GM18508 (cell line): ENCODE data around the gene ACO1.

Experiments used
- ATAC-seq: cut with Tn5 transposase; IDR thresholded peaks from one replicate; pipeline ENCODE4 v1.9.1; 2021; ENCODE audit warnings: moderate number of reproducible peaks; ENCODE audit not compliant: insufficient read depth, unreplicated experiment

The ACO1 gene

DNA sequence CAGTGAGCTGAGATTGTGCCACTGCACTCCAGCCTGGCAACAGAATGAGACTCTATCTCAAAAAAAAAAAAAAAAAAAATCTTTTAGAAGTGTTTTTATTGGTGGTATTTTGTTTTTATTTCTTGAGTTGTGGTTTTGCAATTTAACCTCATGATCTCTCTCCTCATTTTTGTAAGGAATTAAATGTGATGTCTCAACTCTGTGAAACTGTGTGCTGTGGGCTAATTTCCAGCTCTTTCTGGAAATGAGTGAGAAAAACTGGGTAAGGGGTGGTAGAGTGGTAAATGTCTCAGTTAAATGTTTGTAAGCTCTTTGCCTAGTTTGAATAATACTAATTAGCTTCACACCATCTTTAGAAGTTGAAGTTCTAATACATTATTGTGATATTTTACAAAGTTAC, 29.0 kb downstream of the ACO1 start:
- no peak for ATAC-seq

DNA sequence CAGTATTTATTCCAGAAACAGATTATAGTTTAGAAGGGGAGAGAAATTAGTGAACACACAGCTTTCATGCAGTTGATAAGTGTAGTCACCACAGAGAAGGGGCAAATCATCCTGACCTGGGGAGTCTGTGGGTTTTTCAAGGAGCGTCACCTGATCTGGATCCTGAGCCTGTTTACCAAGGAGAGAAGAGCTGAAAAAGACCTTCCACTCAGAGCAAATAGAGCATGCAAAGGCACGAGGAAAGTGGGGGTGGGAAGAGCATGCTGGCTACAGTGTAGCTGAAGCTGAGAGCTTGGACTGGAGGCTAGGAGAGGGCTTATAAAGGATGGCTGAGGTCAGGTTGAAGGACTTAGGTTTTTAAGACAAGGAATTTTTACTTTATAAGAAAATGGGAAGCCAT, 30.4 kb downstream of the ACO1 start:
- no peak for ATAC-seq

DNA sequence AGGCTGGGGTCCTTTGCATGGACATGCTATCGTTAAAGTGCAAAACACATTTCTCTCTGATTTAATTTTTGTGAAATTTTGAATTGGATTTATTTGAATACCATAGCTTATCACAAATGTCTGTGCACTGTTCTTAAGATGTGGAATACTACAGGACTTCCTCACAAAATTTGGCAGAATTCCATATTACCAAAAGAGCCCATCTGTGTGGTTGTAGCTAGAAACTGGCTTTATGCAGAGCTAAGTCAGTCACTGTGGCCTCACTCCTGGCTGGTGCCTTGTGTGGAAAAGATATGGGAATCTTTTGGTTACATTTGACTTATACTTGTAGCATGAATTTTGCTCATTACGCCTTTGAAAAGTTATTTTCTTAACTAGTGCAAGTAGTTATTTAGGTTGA, 35.5 kb downstream of the ACO1 start:
- no peak for ATAC-seq

DNA sequence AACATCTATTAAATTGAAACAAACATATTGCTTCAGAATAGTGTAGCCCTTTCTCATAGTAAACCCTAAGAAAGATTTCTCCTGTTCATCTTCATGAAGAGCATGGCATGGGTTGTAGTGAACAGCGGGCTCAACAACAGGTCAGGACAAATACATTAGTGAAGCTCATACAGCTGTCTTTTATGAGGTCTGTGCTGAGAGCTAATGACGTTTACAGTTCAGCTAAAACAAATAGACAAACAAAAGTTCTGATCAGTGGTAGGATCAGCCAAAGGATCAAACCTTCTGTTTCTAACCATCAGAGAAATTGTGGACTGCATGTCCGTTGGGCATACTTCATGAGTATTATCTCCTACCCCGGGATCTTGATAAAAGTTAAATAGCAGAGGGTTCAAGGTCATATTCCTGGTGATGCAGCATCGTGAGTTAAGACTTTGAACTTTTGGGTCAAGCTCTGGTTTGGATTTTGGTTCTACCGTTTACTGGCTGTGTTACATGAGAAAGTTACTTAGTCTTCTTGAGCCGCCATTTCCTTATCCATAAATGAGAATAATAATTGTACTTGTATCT, 37.9 kb downstream of the ACO1 start:
- ATAC-seq, result no peak

DNA sequence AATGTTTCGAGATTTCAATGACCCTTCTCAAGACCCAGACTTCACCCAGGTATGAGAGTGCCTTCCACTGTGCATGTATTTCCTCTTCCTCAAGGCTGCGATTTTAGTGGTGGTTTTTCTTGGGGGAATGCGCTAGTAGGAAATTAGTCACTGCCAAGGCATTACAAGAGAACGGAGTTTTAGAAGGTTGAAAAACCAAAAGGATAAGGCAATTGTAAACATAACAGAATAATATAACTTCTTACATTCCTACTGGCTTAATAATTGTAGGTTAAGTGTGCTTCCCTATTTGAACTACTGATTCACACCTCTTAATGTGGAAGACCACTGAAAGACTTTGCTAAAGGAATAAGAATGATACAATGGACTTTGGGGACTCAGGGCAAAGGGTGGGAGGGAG, 38.9 kb downstream of the ACO1 start:
- ATAC-seq, result no peak

DNA sequence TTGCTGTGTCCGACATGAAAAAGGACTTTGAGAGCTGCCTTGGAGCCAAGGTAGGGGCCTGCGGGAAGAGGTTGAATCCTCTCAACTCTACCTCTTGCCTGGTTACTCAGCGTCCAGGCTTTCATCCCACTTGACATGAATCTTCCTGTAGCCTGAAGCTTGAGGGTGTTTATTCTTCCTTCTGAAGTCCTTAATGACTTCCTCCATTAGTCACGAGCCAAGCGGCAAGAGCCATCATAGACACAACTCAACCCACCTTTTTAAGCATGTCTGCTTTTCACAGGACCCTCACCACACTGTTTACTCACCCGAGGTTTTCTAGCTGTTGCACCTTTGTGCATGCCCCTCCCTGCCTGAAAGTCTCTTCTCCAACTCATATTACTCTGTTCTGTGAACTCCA, 40.2 kb downstream of the ACO1 start:
- ATAC-seq, result no peak

DNA sequence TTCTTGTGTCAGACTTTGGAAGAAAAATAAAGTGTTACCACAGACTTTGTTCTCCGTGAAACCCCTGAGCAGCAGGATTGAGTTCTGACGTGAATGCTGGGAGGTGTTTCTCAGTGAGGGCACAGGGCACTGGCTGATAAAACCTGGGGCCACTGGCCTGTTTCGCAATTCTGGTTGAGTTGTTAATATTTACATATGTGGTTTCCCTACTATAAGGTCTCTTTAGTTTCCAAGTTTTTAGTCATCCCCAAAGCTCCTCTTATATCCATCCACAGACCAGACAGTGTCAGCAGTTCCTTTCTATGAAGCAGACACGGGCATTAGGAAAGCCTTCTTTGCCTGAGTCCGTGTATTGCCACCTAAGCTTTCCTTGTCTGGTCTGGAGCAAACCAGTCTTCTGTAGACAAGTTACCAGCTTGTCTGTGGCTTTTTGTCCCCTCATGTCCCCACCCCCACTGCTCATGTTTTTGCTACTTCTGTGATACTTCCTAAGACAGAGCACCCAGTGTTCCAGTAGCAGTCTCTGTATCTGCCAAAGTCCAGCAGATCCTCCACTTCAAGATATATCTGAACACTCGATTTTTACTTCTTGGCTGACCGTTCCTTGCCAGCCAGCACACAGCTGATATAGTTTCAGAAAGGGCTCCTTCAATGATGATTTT, 42.0 kb downstream of the ACO1 start:
- ATAC-seq, result peak; percentile 66

DNA sequence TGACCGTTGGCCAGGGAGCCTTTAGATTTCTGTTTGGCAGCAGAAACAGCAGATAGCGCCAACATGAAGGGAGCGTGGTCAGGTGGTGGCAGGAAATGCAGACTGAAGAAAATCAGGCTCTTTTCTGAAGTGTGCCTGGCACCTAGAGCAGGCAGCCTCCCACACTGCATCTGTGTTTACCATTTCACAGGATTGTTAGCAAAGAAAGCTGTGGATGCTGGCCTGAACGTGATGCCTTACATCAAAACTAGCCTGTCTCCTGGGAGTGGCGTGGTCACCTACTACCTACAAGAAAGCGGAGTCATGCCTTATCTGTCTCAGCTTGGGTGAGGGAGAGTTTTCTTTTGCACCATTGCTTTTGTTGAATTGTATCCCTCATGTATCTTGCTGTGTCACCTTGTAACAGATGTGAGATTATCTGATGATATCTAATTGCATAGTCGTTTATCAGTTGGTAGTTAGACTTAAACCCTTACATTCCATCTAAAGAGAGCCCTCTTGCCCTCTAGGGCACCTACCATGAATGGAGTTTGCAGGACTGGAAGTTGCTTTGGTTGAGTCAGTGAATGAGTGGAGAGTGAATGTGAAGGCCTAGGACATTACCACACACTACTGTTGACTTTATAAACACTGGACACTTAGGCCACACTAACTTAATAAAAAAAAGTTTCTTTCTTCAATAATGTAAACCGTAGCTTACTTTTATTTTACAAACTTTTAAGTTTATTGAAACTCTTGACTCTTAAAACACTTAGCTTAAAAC, 42.8 kb downstream of the ACO1 start:
- ATAC-seq, result no peak

DNA sequence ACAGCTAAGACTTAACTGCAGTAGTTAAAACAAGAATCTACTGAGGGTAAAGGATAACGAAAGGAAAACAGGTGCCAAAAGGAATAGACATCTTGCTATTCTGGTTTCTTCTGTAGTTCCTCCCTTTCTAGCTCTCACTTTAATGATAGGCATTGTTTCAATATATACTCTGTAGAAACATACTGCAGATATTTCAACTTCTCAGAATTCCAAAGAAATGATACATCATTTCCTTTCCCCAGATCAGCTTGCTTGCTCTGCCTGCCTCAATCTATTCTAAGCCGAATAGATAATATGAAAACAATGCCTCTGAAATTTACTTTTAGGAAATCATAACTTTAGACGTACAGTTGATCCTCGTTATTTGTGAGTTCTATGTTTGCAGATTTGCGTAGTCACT, 46.3 kb downstream of the ACO1 start:
- ATAC-seq, result no peak

DNA sequence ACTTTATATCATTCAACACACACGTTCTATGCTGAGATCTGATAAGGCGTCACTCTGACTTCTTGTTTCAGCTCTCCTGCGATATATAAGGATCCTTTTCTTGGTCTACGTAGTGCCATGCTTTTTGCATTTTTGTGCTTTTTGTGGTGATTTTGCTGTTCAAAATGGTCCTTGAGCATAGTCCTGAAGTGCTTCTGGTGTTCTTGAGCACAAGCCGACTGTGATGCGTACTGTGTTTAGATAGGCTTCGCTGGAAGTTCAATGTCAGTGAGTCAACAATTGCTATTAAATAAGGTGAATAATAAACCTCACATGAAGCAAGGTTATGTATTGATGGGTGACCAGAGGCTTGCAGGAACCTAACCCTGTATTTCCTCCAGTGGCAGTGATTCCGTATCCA, 46.8 kb downstream of the ACO1 start:
- ATAC-seq, result no peak

DNA sequence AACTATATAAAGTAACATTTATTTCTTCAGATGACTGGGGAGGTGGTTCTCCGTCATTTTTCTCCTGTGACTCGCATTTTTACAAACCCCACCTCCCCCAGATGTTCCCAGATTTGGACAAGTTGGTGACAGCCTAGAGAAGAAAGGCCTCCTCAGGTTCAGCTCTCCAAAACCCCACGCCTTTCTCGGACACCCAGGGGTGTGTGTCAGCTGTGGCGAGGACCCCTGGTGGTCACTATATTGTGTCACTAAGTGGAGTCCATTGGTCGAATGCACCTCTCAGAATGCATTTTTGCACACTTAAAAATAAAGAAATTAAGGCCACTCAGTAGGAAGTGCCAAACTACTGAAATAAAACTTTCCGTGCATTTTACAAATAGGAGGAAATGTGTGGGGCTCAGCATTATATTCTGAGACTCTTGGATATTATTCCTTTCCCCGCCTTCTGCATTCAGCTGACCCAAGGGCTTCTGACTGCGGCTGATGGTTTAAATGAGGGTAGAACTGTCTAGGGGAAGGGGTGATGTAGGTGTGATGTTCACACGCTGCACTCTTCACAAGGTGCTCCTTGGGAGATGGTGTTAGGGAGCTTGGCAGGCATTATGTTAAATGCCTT, 47.6 kb downstream of the ACO1 start:
- ATAC-seq, result no peak

DNA sequence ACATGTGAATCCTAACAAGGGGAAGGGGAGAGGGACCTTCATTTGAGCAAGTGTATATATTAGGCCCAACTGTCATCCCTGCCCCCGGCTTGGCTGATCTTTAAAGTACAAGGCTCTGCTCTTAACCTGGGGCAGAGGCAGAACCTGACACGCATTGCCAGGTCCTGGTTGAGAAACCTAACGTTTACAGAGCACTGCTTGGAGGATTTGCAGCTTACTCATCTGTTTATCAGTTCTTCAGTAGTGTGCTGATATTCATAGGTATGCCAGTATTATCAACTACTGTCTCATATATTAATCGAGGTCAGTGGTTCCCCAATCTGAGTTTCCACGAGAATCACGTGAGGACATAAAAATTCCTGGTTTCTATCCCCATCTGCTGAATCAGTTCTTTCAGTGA, 50.4 kb downstream of the ACO1 start:
- no peak for ATAC-seq

DNA sequence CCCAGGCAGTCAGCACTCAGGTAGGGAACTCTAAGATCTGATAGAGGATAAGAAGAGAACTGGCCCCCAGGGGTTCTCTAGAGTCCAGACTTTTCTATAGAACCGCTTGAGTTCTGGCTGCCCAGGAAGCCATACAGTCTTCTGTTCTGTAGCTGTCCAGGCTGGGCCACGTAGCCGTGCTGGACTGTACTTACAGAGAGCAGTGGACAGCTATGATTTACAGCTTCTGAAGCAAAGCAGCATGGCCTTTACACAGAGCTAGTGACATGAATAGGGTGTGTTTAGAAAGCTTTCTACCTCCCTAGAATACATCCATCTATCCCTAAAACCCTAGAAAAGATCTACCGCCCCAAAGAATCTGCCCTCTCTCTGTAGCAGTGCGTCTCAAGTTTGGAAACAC, 57.2 kb downstream of the ACO1 start:
- ATAC-seq, result no peak

DNA sequence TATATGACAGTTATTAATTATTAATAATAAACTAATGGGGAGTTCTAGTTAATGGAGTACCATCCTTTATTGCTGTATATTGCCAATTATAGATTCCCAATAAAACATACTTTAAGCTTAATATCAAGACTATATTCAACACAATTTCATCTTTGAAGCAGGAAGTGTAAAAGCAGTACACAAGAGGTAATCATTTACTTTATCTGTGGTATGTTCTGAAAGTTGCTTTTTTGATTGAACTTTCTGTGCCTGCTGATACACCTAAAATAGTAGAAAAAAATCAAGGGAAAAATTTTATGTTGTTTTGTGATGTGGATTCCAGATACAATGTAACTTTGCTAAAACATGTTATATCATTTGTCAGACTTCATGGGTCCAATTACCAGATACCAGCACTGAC, 58.0 kb downstream of the ACO1 start:
- ATAC-seq, result no peak

DNA sequence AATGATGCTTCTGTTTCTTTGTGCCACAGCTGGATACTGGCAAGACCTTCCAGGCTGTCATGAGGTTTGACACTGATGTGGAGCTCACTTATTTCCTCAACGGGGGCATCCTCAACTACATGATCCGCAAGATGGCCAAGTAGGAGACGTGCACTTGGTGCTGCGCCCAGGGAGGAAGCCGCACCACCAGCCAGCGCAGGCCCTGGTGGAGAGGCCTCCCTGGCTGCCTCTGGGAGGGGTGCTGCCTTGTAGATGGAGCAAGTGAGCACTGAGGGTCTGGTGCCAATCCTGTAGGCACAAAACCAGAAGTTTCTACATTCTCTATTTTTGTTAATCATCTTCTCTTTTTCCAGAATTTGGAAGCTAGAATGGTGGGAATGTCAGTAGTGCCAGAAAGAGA, 65.5 kb downstream of the ACO1 start:
- ATAC-seq, result no peak

DNA sequence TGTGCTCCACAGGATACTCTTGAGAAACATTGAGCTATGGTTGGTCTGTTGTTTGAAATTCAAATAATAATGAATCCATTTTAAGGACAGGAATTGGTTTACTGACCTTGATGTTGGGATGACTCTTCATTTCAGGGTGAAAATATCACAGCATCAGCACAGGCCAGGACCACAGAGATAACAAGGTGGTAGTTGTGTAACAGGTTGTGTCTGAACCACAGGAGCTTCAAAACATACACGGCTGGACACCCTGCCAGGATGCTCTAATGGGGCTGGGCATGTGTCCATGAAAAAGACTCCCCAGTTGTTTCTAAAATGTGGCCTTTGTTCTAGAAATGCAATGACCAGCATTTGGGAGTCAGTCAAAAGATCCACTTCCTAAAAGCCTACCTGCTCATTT, 69.8 kb downstream of the ACO1 start:
- no peak for ATAC-seq

DNA sequence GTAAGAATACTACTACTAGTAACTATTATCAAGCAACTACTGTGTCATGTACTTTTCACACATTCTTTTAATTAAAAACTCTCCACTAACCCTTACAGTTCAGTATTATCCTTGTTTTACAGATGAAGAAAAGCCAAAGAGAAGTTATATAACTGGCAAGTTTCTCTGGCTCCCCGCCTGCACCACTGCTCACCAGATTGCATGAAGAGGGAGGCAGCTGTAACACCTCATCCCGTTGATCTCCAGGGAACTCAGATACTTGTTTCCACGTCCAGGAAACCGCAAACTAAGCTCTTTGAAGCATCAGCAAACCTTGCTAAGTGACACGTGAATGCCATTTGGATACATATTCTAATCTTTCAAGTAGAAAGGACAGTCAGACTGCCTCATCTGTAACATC, 71.3 kb downstream of the ACO1 start:
- no peak for ATAC-seq

DNA sequence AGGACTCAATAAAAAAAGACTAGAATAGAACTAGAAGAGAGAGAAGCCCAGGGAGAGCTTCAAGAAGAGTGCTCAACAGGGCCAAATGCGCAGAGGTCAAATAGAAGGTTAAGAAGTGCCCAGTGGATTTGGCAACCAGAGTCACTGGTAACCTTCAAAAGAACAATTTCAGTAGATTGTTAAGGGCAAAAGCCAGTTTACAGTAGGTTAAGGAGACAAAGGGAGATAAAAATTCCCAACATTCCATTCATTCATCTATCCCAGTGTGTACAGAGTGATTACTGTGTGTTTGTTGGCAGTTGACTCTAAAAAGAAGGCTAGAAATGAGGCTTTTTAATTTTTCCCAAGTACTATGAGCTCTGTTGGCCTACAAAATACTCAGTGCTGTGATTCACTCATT, 72.1 kb downstream of the ACO1 start:
- no peak for ATAC-seq

DNA sequence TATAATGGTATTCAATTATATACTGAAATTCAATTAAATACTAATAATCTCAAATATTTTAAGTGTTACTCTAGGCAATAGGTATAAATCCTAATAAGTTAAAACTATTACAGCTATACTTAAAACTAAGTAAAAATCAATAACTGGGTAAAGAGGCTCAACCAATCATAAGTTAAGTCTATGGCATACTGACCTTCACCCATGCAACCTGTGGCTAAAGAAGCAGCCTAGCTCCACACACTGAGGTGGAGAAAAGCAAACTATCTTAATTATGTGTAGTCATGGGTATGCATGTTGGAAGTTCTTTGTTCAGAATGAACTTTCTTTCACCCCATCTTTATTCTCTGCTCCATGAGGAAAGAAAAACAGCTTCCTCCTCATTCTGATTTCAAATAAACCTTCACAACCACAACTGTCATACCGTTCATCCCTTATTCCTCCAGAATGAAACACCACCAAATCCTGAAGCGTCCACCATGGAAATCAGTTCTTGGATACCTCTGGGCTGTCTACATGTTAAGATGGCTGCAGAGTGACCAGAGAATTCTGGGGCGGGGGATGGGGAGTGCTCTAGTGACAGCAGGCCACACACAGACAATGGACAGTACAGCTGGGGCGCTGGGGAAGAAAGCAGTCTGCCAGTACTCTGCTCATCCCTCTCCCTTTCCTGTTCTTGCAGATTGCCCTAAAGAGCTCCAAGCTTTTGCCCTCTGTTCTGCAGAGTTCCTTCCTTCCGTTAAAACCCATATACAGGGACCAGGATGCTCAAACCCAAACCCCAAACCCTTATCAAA, 79.3 kb downstream of the ACO1 start:
- no peak for ATAC-seq

DNA sequence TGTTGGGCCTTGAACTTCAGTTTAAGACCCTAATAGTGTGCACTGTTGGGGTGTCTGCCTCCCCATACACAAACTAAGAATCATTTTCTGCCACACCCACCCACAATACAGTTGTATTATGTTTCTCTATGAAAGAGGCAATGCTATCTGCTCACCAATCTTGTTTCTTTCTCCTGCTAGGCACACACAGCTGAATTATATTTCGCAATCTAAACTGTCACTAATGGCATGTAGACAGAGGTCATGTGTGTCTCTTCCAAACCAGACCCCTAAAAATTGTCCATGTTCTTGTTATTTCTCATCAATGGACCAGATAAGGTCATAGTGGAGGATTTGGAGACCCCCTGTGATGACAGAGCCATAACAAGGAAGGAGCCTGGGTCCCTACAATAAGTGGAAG, 84.3 kb downstream of the ACO1 start:
- ATAC-seq, result no peak

DNA sequence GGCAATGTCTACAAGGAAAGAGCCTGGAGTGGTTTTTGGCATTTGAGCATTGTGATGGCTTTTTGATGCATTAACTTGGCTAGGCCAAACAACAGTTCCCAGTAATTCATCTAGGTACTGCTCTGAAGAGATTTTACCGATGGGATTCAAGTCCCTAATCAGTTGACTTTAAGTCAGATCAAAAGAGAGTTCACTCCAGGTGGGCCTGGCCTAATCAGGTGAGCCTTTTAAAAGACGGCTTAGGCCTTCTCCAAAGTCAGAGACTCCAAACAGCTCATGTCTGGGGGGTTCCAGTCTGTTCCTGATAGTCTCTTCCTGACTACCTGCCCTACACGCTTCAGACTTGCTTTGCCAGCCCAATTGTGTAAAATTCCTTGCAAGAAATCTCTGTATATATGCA, 87.9 kb downstream of the ACO1 start:
- ATAC-seq, result no peak
